Trophoblast cell (in vitro differentiated cells and primary cell): ENCODE data around the gene ISOC2.

Source experiments
- DNase-seq, 2 donors: peaks; one replicate each; pipeline ENCODE4 v3.0.0-alpha.2; 2016
- H2AFZ ChIP-seq: 2 replicates; pipeline ENCODE4 v1.6.1; 2013; ENCODE audit warnings: low read length, moderate library complexity, mild to moderate bottlenecking; ENCODE audit not compliant: insufficient read depth, poor library complexity
- H2AK5ac ChIP-seq: 2 replicates; pipeline ENCODE4 v1.6.1; 2013; ENCODE audit warnings: mild to moderate bottlenecking, low read length
- H2BK120ac ChIP-seq: 2 replicates; pipeline ENCODE4 v1.6.1; 2013; ENCODE audit warnings: low read length, mild to moderate bottlenecking, moderate library complexity; ENCODE audit not compliant: insufficient read depth, poor library complexity
- H2BK12ac ChIP-seq: 2 replicates; pipeline ENCODE4 v1.6.1; 2013; ENCODE audit warnings: mild to moderate bottlenecking, low read length, moderate library complexity
- H2BK5ac ChIP-seq: 2 replicates; pipeline ENCODE4 v1.6.1; 2013; ENCODE audit warnings: low read length, low read depth, moderate library complexity, mild to moderate bottlenecking; ENCODE audit not compliant: poor library complexity
- H3K14ac ChIP-seq: 2 replicates; pipeline ENCODE4 v1.6.1; 2013; ENCODE audit warnings: mild to moderate bottlenecking, low read length
- H3K18ac ChIP-seq: 2 replicates; pipeline ENCODE4 v1.6.1; 2013; ENCODE audit warnings: mild to moderate bottlenecking, low read length
- H3K23ac ChIP-seq: 2 replicates; pipeline ENCODE4 v1.6.1; 2013; ENCODE audit warnings: low read length
- H3K27ac ChIP-seq: 2 replicates; pipeline ENCODE4 v1.5.1; 2013; ENCODE audit warnings: low read depth, mild to moderate bottlenecking, inconsistent platforms, low read length, moderate library complexity
- H3K27me3 ChIP-seq: 2 replicates; pipeline ENCODE4 v1.6.1; 2013; ENCODE audit warnings: inconsistent platforms, mild to moderate bottlenecking, low read length, moderate library complexity; ENCODE audit not compliant: insufficient read depth
- H3K36me3 ChIP-seq, 2 experiments: 1 replicate in 1 of 2; 2 replicates in 1 of 2; pipeline ENCODE4 v1.6.1; 2013; ENCODE audit warnings: low read length in 2 of 2, mild to moderate bottlenecking in 2 of 2, moderate library complexity in 1 of 2; ENCODE audit not compliant: insufficient read depth in 2 of 2, control insufficient read depth in 1 of 2
- H3K4ac ChIP-seq: 2 replicates; pipeline ENCODE4 v1.6.1; 2013; ENCODE audit warnings: low read depth, mild to moderate bottlenecking, low read length, moderate library complexity
- H3K4me1 ChIP-seq, 2 experiments: 1 replicate in 1 of 2; 2 replicates in 1 of 2; pipeline ENCODE4 v1.6.1; 2013; ENCODE audit warnings: low read length in 2 of 2, mild to moderate bottlenecking in 2 of 2, moderate library complexity in 1 of 2; ENCODE audit not compliant: insufficient read depth in 2 of 2, control insufficient read depth in 1 of 2
- H3K4me2 ChIP-seq: 2 replicates; pipeline ENCODE4 v1.6.1; 2013; ENCODE audit warnings: inconsistent platforms, mild to moderate bottlenecking, low read length, moderate library complexity
- H3K4me3 ChIP-seq: 2 replicates; pipeline ENCODE4 v1.5.1; 2013; ENCODE audit warnings: mild to moderate bottlenecking, low read depth, low read length, inconsistent platforms
- H3K79me1 ChIP-seq: one replicate; pipeline ENCODE4 v1.6.1; 2013; ENCODE audit warnings: low read length
- H3K79me2 ChIP-seq: 2 replicates; pipeline ENCODE4 v1.6.1; 2013; ENCODE audit warnings: low read length, mild to moderate bottlenecking; ENCODE audit not compliant: control insufficient read depth, insufficient read depth, poor library complexity
- H3K9ac ChIP-seq: 2 replicates; pipeline ENCODE4 v1.6.1; 2013; ENCODE audit warnings: mild to moderate bottlenecking, low read length
- H3K9me3 ChIP-seq: 2 replicates; pipeline ENCODE4 v1.6.1; 2013; ENCODE audit warnings: low read depth, mild to moderate bottlenecking, control low read depth, inconsistent platforms, low read length; ENCODE audit not compliant: insufficient read depth
- H4K12ac ChIP-seq: 2 replicates; pipeline ENCODE4 v1.6.1; 2013; ENCODE audit warnings: low read depth, mild to moderate bottlenecking, low read length, moderate library complexity
- H4K8ac ChIP-seq: 2 replicates; pipeline ENCODE4 v1.6.1; 2013; ENCODE audit warnings: low read depth, mild to moderate bottlenecking, low read length, moderate library complexity
- H4K91ac ChIP-seq: one replicate; pipeline ENCODE4 v1.6.1; 2013; ENCODE audit warnings: low read depth, mild to moderate bottlenecking, low read length, moderate library complexity
- WGBS: extraction: QIAGEN DNeasy Blood & Tissue Kit; methylation state at CpG from one replicate; pipeline ENCODE4 v1.1.7; 2013; ENCODE audit warnings: missing lambda C conversion rate; ENCODE audit not compliant: insufficient read length, insufficient coverage; ENCODE audit errors: extremely low coverage; 5-methylcytosine and 5-hydroxymethylcytosine counted together

Gene ISOC2

GRCh38 chr19:55477905-55478304 is 16.5 kb upstream of the ISOC2 start:
- no peak overlapping the region for H3K4me2 ChIP-seq
- no peak overlapping the region for H3K23ac ChIP-seq
- H4K8ac ChIP-seq: no peak overlapping the region
- H3K4ac ChIP-seq: peak overlapping the region; percentile 28
- no peak overlapping the region for H3K9ac ChIP-seq
- no peak overlapping the region for H3K4me3 ChIP-seq
- no peak for DNase-seq
- H3K18ac ChIP-seq: no peak overlapping the region
- H3K79me2 ChIP-seq: no peaks in the 10 kb centered on the region
- H2BK120ac ChIP-seq: no peak overlapping the region
- H3K27ac ChIP-seq: no peak overlapping the region
- H3K36me3 ChIP-seq: peaks cover 12% of the 10 kb centered on the region in 2 experiments
- peak overlapping the region; percentile 22 for H3K14ac ChIP-seq
- H4K91ac ChIP-seq: no peak overlapping the region
- peak overlapping the region; percentile 33 for H2BK12ac ChIP-seq
- H4K12ac ChIP-seq: no peak overlapping the region
- peaks cover 4 to 8% of the 10 kb centered on the region in 2 experiments for H3K4me1 ChIP-seq
- no peaks in the 10 kb centered on the region for H3K27me3 ChIP-seq
- peak overlapping the region; percentile 20 for H2AK5ac ChIP-seq
- H3K9me3 ChIP-seq: peaks cover 1% of the 10 kb centered on the region
- H3K79me1 ChIP-seq: peaks cover 4% of the 10 kb centered on the region
- WGBS: 100% methylated on average over 1 of the region's 13 CpGs
- H2BK5ac ChIP-seq: no peak overlapping the region
- no peak overlapping the region for H2AFZ ChIP-seq

DNA sequence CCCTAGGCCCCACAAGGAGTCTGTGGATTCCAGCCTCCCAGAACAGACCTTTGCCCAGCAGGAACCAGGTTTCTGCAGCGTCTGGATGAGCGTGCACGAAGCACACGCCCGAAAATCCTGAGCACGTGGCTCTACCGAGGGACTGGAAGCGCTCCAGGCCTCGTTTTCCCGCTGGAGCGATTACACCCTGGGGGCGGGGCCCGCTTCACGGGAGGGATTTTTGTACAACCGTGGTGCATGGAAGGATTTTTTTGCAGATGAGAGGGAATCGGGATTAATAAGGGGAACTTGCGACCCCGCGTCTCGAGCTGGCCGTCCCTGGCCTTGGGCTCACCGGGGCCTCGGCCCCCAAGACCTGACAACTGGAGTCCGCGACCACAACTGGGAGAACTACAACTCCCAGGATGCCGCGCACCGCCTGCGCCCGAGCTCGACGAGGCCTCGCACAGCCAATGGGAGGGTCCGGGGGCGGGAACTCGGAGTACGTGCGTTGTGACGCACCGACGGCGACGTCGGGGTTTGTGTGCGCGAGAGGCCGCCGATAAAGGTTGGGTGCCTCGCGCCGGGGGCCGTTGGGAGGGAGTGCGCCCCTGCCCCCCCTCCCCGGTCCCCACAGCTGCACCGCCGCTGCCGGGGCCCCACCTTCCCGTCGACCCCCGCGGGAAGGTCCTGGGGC is 14.8 kb upstream of the ISOC2 start, which contains the start of gene ZNF628:
Gene ZNF628, plus strand, starts transcription at position 518 of the 676 bp plus-strand sequence. CDS start 3,294 bp downstream, outside the sequence.
- Histone ChIP-seq H3K4me3 (peak within 1 kb of the TSS; percentile 79), H2AK5ac (peak within 1 kb of the TSS; percentile 88), H3K14ac (peak within 1 kb of the TSS; percentile 80), H3K4ac (peak within 1 kb of the TSS; percentile 39), H3K9ac (peak within 1 kb of the TSS; percentile 89), H2BK12ac (no peak within 1 kb of the TSS), H3K18ac (peak within 1 kb of the TSS; percentile 49), H4K12ac (peak within 1 kb of the TSS; percentile 79), H3K36me3 (peaks cover 1 to 3% of the 10 kb centered on the region in 2 experiments), H3K4me2 (peak within 1 kb of the TSS; percentile 87), H2AFZ (peak within 1 kb of the TSS; percentile 42), H2BK5ac (peak within 1 kb of the TSS; percentile 76), H3K79me1 (peaks cover 4% of the 10 kb centered on the region), H3K79me2 (no peaks in the 10 kb centered on the region), H4K8ac (peak within 1 kb of the TSS; percentile 91), H3K4me1 (peaks cover 4 to 8% of the 10 kb centered on the region in 2 experiments), H3K9me3 (no peaks in the 10 kb centered on the region), H3K27me3 (no peaks in the 10 kb centered on the region), H2BK120ac (peak within 1 kb of the TSS; percentile 56), H4K91ac (peak within 1 kb of the TSS; percentile 92), H3K27ac (peak within 1 kb of the TSS; percentile 75), H3K23ac (no peak within 1 kb of the TSS)
- WGBS: no CpG with 5 or more reads among the region's 61 CpGs
- peak; percentile 97 to 98 for DNase-seq

- peak overlapping the region; percentile 42 for H4K91ac ChIP-seq
- no CpG with 5 or more reads among the region's 19 CpGs for WGBS
These were observed 13.1 kb upstream of the ISOC2 start for GRCh38 chr19:55474269-55475265.

DNA sequence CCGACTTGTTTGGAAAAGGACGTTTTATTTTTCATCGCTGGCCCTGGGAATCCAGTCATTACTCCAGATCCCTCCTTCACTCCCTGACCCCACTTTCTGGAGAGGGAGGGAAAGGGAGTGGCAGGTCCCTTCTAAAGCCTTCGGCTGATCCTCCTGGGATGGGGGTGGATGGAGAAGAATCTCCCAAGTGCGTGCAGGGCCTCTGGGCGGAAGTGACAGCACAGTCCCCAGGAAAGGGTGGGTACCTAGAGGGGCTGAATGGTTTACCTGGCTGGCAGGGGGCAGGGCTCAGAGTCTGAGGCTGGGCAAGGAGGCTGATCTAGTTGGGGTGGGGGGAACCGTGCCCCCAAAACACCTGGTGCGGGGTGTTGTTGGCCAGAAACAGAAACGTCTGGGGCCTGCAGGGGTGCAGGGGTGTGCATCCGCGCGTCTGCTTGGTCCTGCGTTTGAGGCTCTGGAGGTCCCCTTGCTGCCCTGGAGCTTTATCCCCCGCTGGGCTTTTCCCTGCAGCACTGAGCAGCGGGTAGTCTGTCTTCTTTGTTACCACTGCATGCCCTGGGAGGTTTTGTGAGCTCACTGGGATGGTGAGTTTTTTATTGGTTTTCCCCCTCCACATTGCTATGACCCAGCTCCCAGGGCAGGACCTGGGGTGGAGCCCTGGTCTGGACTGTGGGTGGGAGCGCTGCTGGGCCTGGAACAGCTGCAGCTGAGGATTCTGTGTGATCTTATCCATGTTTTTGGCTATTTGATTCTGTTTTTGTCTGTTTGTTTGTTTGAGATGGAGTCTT is 12.0 kb upstream of the ISOC2 start:
- no CpG with 5 or more reads among the region's 16 CpGs for WGBS
- Histone ChIP-seq H3K23ac (no peak overlapping the region), H3K79me2 (no peaks in the 10 kb centered on the region), H2AK5ac (no peak overlapping the region), H4K8ac (peak overlapping the region; percentile 22), H3K27ac (no peak overlapping the region), H2BK120ac (no peak overlapping the region), H3K4me1 (peaks cover 4 to 8% of the 10 kb centered on the region in 2 experiments), H3K36me3 (no peaks in the 10 kb centered on the region), H3K4me3 (no peak overlapping the region), H2BK5ac (no peak overlapping the region), H2AFZ (no peak overlapping the region), H3K79me1 (peaks cover 4% of the 10 kb centered on the region), H2BK12ac (peak overlapping the region; percentile 16), H3K18ac (no peak overlapping the region), H3K14ac (peak overlapping the region; percentile 4), H3K9ac (no peak overlapping the region), H3K4me2 (no peak overlapping the region), H3K4ac (no peak overlapping the region), H4K12ac (no peak overlapping the region), H3K9me3 (no peaks in the 10 kb centered on the region), H3K27me3 (no peaks in the 10 kb centered on the region), H4K91ac (peak overlapping the region; percentile 15)
- DNase-seq: no peak

More at GRCh38 chr19:55474269-55475265, 13.1 kb upstream of the ISOC2 start:
- Histone ChIP-seq H3K9me3 (no peaks in the 10 kb centered on the region), H2BK12ac (peak overlapping the region; percentile 5), H2AK5ac (no peak overlapping the region), H4K12ac (peak overlapping the region; percentile 1), H3K36me3 (no peaks in the 10 kb centered on the region), H3K4me1 (peaks cover 4 to 8% of the 10 kb centered on the region in 2 experiments), H3K23ac (no peak overlapping the region), H3K4ac (no peak overlapping the region), H2BK120ac (no peak overlapping the region), H3K14ac (no peak overlapping the region), H3K79me2 (no peaks in the 10 kb centered on the region), H4K8ac (no peak overlapping the region), H3K4me3 (no peak overlapping the region), H3K79me1 (peaks cover 4% of the 10 kb centered on the region), H3K27me3 (no peaks in the 10 kb centered on the region), H3K18ac (no peak overlapping the region), H2AFZ (no peak overlapping the region), H3K4me2 (no peak overlapping the region), H3K27ac (no peak overlapping the region), H3K9ac (no peak overlapping the region), H2BK5ac (no peak overlapping the region)
- no peak for DNase-seq
